ENCODE data around the gene TM7SF3. TPM values are rescaled to one million over a fixed set of nuclear protein-coding genes. Genes with fewer than 3 reads are reported as not detected.

Gene TM7SF3
- total RNA-seq, 4 donors from 2014 or later: 38.6 to 123 (median 47.5) TPM

DNA sequence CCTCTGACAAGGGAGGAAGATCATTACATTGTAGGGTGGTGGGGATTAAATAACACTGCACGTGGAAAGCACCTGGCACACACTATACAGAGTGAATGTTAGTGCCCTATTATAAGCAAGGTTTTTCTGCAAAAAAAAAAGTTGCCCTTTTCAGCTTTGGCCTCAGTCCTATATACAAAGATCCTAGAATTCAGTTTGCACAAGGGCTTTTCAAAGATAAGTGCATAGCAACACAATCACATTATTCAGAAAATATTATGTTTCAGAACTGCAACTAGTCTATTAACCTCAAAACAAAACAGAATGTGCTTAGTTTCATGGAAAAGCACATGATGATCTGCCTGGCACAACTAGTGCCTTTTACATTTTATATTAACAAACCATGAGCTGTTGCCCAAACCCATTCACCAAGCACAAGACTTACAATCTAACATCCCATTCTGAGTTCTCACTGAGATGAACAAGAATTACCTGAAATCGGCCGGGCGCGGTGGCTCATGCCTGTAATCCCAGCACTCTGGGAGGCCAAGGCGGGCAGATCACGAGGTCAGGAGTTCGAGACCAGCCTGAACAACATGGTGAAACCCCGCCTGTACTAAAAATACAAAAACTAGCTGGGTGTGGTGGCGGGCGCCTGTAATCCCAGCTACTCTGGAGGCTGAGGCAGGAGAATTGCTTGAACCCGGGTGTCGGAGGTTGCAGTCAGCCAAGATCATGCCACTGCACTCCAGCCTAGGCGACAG, 1.8 kb downstream of the TM7SF3 start:
- intact Hi-C loops (cut with DNase I; ENCODE audit: low total_unique reads) (loop anchor here (5.0 to 10.0 kb wide), 3 partner anchors 75 to 292 kb away; partner anchors contain the start of genes FGFR1OP2 and INTS13), in situ Hi-C loops (cut with MboI; ENCODE audit: low pct_ligation_motif_present in 1 of 4, low pct_unique_long_range_greater_than_20kb in 1 of 4, low sequenced_read_pairs in 3 of 4) (loop anchor here in 2 of 4 donors (25.0 kb wide), 1 partner anchor 175 kb away; the partner anchor contains the start of gene ITPR2 (in 2 of the 2))
- no peak for DNase-seq
- no peak overlapping the region for H3K4me3 ChIP-seq
- TF ChIP-seq POLR2AphosphoS5 (IDR thresholded peaks at IDR 0.05) (no peak), POLR2A (IDR thresholded peaks at IDR 0.05) (no peak), EP300 (IDR thresholded peaks at IDR 0.05; ENCODE audit: low read depth) (no peak)
- TF ChIP-seq, protein P1, sequence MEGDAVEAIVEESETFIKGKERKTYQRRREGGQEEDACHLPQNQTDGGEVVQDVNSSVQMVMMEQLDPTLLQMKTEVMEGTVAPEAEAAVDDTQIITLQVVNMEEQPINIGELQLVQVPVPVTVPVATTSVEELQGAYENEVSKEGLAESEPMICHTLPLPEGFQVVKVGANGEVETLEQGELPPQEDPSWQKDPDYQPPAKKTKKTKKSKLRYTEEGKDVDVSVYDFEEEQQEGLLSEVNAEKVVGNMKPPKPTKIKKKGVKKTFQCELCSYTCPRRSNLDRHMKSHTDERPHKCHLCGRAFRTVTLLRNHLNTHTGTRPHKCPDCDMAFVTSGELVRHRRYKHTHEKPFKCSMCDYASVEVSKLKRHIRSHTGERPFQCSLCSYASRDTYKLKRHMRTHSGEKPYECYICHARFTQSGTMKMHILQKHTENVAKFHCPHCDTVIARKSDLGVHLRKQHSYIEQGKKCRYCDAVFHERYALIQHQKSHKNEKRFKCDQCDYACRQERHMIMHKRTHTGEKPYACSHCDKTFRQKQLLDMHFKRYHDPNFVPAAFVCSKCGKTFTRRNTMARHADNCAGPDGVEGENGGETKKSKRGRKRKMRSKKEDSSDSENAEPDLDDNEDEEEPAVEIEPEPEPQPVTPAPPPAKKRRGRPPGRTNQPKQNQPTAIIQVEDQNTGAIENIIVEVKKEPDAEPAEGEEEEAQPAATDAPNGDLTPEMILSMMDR (IDR thresholded peaks at IDR 0.05): no peak
- WGBS, 2 donors (ENCODE audit: low coverage in 1 of 2): 74 to 83% methylated on average over 4 to 14 of the region's 14 CpGs
- H3K27ac ChIP-seq: no peak overlapping the region
- H3K4me1 ChIP-seq: peaks cover 4 to 45% (median 31%) of the 10 kb centered on the region in 4 donors
- no peaks in the 10 kb centered on the region for H3K9me3 ChIP-seq
- no peaks in the 10 kb centered on the region for H3K36me3 ChIP-seq
- H3K27me3 ChIP-seq: no peaks in the 10 kb centered on the region

DNA sequence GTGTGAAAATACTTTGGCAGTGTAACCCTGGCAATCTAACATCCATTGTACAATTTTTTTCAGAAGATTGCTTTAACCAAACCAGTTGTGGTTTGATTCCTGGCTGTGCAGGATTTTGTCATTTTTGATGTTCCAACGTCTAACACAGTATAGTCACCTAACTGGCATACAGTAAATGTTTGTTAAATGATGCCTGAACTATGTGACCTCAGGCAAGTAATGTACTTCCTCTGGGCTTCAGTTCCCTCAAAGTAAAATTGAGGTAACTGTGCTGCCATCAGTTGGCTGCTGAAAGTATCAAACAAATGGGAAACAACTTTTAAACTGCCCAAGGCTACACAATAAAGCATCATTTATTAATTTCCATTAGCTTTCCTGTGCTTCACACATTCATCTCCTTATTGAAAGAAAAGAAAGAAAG, 4.3 kb downstream of the TM7SF3 start:
- in situ Hi-C loops (cut with MboI; ENCODE audit: low pct_ligation_motif_present in 1 of 4, low pct_unique_long_range_greater_than_20kb in 1 of 4, low sequenced_read_pairs in 3 of 4) (loop anchor here in 2 of 4 donors (25.0 kb wide), 1 partner anchor 173 kb away; the partner anchor contains the start of gene ITPR2 (in 2 of the 2)), intact Hi-C loops (cut with DNase I; ENCODE audit: low total_unique reads) (loop anchor here (5.0 to 10.0 kb wide), 3 partner anchors 73 to 295 kb away; partner anchors contain the start of genes FGFR1OP2 and INTS13)
- TF ChIP-seq, protein P1 (IDR thresholded peaks at IDR 0.05): no peak
- TF ChIP-seq EP300 (IDR thresholded peaks at IDR 0.05; ENCODE audit: low read depth): no peak
- no peak for TF ChIP-seq POLR2A (IDR thresholded peaks at IDR 0.05)
- TF ChIP-seq POLR2AphosphoS5 (IDR thresholded peaks at IDR 0.05): no peak
- Histone ChIP-seq H3K36me3 (no peaks in the 10 kb centered on the region), H3K4me3 (no peak overlapping the region), H3K27ac (no peak overlapping the region), H3K9me3 (no peaks in the 10 kb centered on the region), H3K4me1 (peaks cover 0 to 37% (median 27%) of the 10 kb centered on the region in 4 donors), H3K27me3 (no peaks in the 10 kb centered on the region)
- 17 to 30% methylated on average over 1 of the region's 1 CpG for WGBS, 2 donors (ENCODE audit: low coverage in 1 of 2)
- DNase-seq: no peak

DNA sequence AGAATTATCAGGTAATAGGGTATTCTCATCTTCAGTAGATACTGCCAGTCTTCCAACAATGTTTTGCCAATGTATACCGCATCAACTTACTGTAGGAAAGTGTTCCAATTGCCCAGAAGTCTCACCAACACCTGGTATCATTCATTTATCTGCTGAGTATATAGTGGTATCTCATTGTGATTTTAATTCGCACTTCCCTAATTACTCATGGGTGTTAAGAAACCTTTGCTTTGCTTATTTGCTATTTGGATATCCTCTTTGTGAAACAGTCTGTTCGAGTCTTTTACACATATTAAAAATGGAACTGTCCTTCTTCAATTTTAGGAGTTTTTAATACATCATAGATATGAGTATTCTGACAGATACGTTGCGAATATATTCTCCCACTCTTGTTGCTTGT, 6.1 kb downstream of the TM7SF3 start:
- TF ChIP-seq EP300 (IDR thresholded peaks at IDR 0.05; ENCODE audit: low read depth) (no peak), POLR2A (IDR thresholded peaks at IDR 0.05) (no peak), POLR2AphosphoS5 (IDR thresholded peaks at IDR 0.05) (no peak)
- TF ChIP-seq, protein P1 (IDR thresholded peaks at IDR 0.05): no peak
- Histone ChIP-seq H3K4me1 (peaks cover 0 to 35% (median 22%) of the 10 kb centered on the region in 4 donors), H3K27ac (no peak overlapping the region), H3K4me3 (no peak overlapping the region), H3K36me3 (no peaks in the 10 kb centered on the region), H3K9me3 (no peaks in the 10 kb centered on the region), H3K27me3 (no peaks in the 10 kb centered on the region)
- in situ Hi-C loops (cut with MboI; ENCODE audit: low pct_ligation_motif_present in 1 of 4, low pct_unique_long_range_greater_than_20kb in 1 of 4, low sequenced_read_pairs in 3 of 4) (loop anchor here in 2 of 4 donors (25.0 kb wide), 1 partner anchor 171 kb away; the partner anchor contains the start of gene ITPR2 (in 2 of the 2)), intact Hi-C loops (cut with DNase I; ENCODE audit: low total_unique reads) (no loop called here)
- WGBS, 2 donors (ENCODE audit: low coverage in 1 of 2): 85 to 95% methylated on average over 5 of the region's 5 CpGs
- no peak for DNase-seq

DNA sequence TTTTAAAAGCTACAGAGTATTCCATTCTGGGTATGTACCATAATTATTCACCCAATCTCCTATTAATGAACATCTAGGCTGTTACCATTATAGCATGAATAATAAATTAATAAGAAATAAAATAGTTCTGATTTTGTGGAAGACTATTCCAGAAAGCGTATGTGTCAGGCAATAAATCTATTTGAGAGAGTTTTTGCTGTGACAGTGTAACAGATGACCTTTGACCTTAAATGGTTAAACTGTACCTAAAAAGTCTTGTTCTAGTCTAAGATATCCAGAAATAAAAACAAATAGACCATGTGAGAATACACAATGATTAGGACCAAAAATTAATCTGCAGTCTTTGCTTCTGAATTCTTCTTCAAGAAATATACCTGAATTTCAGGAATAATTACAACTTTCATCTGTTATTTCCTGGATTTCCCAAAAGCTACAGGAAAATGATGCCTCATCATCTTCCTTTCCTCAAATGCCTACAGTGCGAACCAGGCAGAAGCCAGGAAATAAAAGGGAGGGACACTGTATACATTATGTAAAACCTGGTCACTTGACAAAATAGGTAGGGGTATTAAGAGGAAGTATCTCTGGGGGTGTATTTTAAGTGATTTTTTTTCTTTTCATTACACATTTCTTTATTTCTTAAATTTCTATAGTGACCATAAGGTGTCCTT, 7.3 kb downstream of the TM7SF3 start:
- TF ChIP-seq, protein P1 (IDR thresholded peaks at IDR 0.05): no peak
- TF ChIP-seq POLR2A (IDR thresholded peaks at IDR 0.05): no peak
- no peak for TF ChIP-seq EP300 (IDR thresholded peaks at IDR 0.05; ENCODE audit: low read depth)
- no peak for TF ChIP-seq POLR2AphosphoS5 (IDR thresholded peaks at IDR 0.05)
- intact Hi-C loops (cut with DNase I; ENCODE audit: low total_unique reads): no loop called here
- Histone ChIP-seq H3K27me3 (no peaks in the 10 kb centered on the region), H3K27ac (no peak overlapping the region), H3K36me3 (no peaks in the 10 kb centered on the region), H3K4me1 (peaks cover 0 to 23% (median 11%) of the 10 kb centered on the region in 4 donors), H3K4me3 (no peak overlapping the region), H3K9me3 (no peaks in the 10 kb centered on the region)
- 60 to 66% methylated on average over 2 of the region's 2 CpGs for WGBS, 2 donors (ENCODE audit: low coverage in 1 of 2)
- no peak for DNase-seq
- in situ Hi-C loops (cut with MboI; ENCODE audit: low pct_ligation_motif_present in 1 of 4, low pct_unique_long_range_greater_than_20kb in 1 of 4, low sequenced_read_pairs in 3 of 4): loop anchor here in 2 of 4 donors (25.0 kb wide), 1 partner anchor 170 kb away; the partner anchor contains the start of gene ITPR2 (in 2 of the 2)

Measured in transverse colon (tissue), 4 donors.